HepG2 (cell line): ENCODE measurements around the gene MFSD11.
"Not testable (repeated sequence)": the region's sequence is repeated elsewhere in the genome, so short reads cannot be mapped to it uniquely, and the experiment has no call there.

Experiments
- CHD2 ChIP-seq: IDR thresholded peaks from 2 replicates; pipeline ENCODE4 v1.6.1; 2011; ENCODE audit warnings: low read depth, low read length, improper control_type of control experiment
- FOXK2 ChIP-seq: fragments of 450-650 bp; IDR thresholded peaks from 2 replicates; pipeline ENCODE4 v1.6.1; 2016
- MYNN ChIP-seq: sonication (generic); formaldehyde crosslinking; IDR thresholded peaks from 2 replicates; pipeline ENCODE4 v1.4.0; 2020; ENCODE audit warnings: mild to moderate bottlenecking, low read depth, missing genetic modification reagents
- SOX5 ChIP-seq: IDR thresholded peaks from 2 replicates; pipeline ENCODE4 v1.6.1; 2016; ENCODE audit warnings: borderline replicate concordance
- ZNF317 ChIP-seq: sonication (generic); formaldehyde crosslinking; IDR thresholded peaks from 2 replicates; pipeline ENCODE4 v1.5.0; 2020; ENCODE audit warnings: mild to moderate bottlenecking, missing genetic modification reagents
- TF ChIP-seq, protein P1 (sequence below): sonication (generic); formaldehyde crosslinking; IDR thresholded peaks from 2 replicates; pipeline ENCODE4 v1.5.0; 2020; ENCODE audit warnings: missing genetic modification reagents
- TF ChIP-seq, protein P2 (sequence below): sonication (generic); formaldehyde crosslinking; conservative IDR thresholded peaks from 2 replicates; pipeline ENCODE4 v1.4.0; 2020; ENCODE audit warnings: missing genetic modification reagents

DNA sequence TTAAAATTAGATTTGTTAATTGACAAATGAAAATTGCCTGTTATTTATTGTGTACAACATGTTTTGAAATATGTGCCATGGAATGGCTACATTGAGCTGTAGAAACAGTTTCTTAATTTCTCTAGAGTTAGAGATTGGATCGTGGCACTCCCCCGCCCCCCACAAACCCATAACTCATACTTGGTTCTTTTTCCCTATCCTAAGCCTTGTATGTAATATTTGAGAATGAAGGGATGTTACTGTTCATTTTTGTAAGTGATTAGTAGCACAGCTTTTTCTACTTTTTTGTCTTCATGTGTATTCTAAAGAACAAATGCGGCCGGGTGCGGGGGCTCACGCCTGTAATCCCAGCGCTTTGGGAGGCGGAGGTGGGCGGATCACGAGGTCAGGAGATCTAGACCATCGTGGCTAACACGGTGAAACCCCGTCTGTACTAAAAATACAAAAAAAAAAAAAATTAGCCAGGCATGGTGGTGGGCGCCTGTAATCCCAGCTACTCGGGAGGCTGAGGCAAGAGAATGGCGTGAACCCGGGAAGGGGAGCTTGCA is 1.7 kb downstream of the MFSD11 start:
- TF ChIP-seq, protein P1, sequence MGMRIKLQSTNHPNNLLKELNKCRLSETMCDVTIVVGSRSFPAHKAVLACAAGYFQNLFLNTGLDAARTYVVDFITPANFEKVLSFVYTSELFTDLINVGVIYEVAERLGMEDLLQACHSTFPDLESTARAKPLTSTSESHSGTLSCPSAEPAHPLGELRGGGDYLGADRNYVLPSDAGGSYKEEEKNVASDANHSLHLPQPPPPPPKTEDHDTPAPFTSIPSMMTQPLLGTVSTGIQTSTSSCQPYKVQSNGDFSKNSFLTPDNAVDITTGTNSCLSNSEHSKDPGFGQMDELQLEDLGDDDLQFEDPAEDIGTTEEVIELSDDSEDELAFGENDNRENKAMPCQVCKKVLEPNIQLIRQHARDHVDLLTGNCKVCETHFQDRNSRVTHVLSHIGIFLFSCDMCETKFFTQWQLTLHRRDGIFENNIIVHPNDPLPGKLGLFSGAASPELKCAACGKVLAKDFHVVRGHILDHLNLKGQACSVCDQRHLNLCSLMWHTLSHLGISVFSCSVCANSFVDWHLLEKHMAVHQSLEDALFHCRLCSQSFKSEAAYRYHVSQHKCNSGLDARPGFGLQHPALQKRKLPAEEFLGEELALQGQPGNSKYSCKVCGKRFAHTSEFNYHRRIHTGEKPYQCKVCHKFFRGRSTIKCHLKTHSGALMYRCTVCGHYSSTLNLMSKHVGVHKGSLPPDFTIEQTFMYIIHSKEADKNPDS (CRISPR knock-in tag), result not testable (repeated sequence)
- not testable (repeated sequence) for TF ChIP-seq FOXK2; ZNF317 (CRISPR knock-in tag); MYNN; CHD2; SOX5
- TF ChIP-seq, protein P2, sequence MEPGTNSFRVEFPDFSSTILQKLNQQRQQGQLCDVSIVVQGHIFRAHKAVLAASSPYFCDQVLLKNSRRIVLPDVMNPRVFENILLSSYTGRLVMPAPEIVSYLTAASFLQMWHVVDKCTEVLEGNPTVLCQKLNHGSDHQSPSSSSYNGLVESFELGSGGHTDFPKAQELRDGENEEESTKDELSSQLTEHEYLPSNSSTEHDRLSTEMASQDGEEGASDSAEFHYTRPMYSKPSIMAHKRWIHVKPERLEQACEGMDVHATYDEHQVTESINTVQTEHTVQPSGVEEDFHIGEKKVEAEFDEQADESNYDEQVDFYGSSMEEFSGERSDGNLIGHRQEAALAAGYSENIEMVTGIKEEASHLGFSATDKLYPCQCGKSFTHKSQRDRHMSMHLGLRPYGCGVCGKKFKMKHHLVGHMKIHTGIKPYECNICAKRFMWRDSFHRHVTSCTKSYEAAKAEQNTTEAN (CRISPR knock-in tag), result not testable (repeated sequence)
